GM21529 (cell line): ENCODE data around the gene PIK3IP1.

Experiments
- ATAC-seq: cut with Tn5 transposase; IDR thresholded peaks from one replicate; pipeline ENCODE4 v1.9.1; 2021; ENCODE audit not compliant: unreplicated experiment

The PIK3IP1 gene

DNA sequence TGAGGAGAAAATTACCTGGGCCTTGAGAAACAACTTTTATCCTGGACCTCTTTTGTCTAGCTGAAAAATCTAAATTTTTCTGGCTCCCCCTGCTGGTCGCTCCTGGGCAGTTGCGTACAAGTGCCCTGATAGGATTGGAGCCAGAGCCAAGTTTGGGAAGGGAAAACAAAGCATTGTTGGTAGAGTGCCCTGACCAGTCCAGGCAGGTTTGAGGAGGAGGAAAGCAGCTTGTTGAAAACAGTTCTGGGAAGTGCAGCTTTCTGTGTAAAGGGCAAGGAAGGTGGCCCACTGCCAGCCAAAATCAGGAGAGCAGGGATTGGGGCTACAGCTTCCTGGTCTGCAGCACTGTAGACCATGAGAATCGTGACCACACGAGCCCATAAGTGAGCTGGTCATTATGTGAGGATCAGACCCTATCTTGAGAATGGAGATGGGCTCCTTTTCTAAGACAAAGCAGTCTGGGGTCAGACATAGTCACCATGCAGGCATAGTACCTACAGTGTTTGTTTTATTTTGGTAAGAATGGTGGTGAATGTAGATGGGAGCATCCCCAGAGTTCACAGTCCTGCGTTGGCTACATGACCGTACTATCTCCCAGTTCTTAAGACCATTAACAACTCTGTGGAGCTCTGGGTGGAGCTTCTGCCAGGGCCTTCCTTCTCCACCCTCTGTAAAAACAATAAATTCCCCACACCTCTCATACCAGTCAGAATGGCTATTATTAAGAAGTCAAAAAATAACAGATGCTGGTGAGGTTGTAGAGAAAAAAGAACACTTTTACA is 21.3 kb upstream of the PIK3IP1 start:
- no peak for ATAC-seq

DNA sequence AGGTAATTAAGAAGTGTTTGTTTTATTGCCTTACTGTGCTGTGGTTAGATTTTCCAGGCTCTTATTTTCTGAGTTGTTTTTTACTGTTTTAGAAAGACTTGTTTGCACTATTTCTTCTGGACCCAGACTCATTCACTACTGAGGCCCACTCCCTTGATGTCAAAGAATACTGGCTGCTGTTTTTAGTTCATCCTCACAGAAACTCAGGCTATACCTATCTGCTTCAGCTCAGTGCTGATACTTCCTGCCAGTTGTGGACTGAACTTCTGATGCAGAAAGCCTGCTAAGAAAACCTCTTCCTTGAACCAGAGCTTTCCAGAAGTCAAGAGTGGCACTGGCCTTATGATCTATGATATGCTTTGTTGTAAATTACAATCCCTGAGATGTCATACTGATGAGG is 15.9 kb upstream of the PIK3IP1 start:
- no peak for ATAC-seq

DNA sequence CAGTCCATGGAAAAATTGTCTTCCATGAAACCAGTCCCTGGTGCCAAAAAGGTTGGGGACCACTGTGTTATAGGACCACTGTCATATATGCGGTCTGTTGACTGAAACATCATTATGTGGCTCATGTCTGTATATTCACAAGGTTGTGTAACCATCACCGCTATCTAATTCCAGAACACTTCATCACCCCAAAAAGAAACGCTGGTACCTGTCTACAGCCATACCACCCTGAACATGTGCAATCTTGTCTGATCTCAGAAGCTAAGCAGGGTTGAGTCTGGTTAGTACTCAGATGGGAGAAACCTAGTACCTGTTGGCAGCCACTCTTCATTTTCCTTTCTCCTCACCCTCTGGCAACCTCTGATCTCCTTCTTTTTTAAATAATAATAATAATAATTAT is 12.9 kb upstream of the PIK3IP1 start:
- no peak for ATAC-seq

DNA sequence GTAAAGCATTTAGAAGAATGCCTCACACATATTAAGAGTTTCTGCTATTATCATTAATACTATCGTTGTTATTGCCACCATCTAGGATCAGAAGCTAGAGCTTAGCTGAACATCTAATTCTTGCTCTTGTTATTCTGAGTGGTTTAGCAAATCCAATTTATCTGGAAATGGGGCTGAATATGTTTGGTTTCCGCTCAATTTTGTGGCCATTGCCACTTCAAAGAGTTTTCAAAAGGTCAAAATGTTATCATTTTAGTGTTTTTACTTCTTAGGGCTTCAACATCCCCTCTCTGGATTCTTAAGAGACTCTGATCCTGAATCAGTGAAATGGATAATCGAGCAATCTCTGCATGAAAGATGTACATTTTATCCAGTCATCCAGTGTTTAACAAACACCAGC is 10.2 kb upstream of the PIK3IP1 start:
- ATAC-seq = no peak

DNA sequence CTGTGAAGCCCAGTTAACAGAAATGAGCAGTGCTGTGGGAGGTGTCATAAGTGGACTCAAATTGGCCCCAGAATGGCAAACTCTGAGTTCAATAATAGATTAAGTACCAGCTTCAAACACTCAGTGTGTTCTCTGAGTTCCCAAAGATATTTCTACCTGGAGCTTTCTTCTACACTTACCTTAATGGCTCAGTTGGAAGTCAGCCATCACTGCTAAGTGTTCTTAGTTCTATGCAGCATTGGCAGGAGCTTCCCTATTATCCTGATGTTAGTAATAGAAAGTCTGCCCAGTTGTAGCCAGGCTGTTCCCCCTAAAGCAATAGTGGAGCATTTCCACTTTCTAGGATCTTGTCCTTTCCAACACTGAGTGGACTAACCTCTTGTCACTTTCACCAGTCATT is 9.7 kb upstream of the PIK3IP1 start:
- ATAC-seq = no peak

DNA sequence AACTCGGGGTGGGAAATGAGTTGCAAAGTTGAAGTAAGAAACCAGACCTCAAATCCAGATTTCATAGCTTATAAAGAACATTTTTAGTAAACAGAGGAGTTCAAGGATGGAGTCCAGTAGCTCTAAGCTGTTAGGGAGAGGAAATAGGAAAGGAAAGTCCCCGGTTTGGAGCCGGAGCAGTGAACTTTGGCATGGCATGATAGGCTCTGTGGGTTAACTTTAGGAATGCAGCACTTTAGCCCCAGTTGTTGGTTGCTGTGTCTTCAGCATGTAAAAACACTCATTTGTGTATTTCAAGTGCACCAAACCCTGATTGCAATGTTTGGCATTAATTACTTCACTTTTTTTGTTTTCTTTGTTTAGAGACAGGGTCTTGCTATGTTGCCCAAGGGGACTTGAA is 8.6 kb upstream of the PIK3IP1 start:
- ATAC-seq = no peak

DNA sequence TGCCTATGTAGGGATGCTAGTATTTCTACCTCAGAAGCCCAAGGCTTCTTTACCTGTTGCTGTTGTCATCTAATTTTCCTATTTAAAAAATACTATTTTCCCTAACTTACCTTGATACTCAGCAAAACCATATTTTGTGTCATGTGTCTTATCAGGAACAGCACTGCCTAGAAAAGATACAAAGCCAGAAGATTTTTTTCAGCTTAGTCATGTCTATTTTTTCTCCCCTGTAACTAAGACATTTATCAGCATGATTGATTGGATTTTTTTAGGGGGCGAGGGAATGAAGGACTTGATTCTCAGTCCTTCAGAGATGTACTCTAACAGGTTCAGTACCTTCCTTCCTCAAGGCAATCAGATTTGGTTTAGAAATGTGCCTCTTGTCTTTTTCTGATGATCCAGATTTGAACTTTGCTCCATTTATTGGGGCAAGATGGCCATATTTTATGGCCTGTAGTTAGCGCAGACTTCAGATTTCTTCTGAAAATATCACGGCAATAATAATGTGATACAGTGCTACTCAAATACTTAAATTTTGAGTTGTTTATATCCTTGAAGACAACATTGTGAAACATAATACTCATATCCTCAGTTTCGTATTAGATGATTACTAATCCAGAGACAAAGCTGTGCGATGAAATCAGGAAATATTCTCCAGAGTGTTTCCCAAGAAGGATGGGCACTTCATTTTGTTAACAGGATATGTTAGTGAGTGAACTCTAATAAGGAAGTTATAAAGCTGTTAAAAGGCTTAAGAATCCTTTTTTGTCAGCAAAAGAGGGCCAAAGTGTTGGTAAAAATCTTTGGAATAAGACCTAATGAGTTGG is 3.8 kb upstream of the PIK3IP1 start:
- ATAC-seq = no peak

DNA sequence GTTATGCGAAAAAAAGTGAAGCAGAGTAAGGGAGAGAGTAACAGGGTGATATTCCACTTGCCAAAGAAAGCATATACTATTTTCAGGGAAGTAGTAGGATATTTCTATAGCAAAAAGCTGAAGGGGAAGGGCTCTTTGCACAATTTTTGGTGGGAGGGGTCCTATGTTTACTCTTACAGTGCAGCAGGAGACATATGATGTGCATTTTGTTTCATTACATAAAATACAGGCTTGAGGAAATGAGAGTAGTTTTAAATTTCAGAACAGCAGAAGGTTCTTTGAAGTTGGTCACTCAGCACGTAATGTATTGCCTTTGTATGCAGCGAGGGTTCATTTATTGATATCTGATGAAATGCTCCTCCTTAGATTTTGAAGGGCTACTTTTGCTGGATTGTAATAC is 3.1 kb upstream of the PIK3IP1 start:
- ATAC-seq = no peak

DNA sequence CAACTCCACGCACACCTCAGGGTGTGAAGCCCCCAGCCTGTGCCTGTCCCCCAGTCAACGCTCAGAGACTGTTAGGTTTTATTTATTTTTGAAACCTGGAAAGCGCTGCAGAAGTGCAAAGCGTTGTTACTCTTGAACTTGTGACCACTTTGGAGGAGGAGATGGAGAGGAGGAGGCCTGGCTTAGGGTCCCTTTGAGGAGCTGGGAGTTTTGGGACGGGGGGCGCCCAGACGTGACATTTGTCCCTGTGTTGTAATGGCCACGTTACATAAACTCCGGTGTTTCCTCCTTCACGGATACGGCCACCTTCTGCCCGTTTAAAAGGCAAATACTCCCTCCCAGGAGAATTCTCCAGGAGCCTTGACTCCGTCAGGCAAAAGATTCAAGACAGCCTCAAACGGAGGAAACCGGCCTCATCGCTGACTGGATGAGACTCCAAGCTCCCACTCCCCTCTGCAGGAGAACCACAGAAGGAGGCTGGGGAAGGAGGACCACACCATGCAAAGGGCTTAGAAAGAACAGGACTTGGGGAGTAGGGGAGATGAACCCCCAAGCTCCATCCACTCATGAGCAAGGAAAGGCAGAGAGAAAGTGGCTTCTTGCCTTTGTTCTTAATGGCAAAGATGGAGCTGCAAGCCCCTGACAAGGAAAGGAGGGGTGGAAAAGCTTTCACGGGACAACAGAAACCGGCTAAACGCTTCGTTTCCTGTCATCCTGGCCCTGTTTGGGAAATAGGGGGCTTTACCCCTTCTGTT is 630 bp downstream of the PIK3IP1 start:
- no peak for ATAC-seq

DNA sequence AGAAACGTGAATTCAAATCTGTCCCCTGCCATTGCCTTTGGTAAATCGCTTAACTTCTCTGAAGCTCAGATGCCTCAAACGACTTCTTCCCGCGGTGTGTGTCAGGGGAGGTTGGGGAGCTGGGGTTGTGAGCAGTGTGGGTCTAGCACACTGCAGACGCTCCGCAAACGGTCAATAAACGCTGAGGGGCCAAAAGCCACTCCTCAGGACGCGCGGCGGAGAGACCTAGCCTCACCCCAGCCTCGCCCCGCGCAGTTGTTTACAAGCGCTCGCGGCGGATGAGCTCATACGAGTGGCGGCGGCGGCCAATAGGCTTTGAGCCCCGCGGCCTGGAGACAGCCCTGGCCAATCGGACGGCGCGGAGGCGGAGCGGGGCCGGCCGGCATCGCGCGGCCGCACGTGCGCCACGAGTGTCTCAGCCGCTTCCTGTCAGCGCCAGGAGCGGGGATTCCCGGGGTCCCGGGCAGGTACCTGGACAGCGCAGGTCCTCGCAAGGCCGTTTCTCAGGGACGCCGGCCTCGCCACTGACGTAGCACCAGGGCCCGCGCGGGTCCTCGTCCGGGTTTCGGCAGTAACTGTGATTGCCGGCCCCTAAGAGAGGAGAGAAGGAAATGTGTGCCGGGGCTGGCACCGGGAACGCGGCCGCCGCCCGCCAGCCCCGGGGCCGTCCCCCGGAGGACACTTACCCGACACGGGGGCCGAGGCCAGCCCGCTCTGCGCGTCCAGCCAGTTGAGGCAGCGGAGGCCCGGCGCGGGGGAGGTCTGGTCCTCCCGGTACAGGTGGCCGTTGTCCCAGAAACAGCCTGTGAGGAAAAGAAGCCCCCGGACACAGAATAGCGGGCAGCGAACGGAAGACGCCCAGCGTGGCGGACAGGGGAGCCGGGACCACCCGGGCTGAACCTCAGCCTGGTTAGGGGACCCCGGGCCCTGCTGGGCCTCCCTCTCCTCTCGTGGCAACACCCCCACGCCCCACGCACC is 1.5 kb downstream of the PIK3IP1 start:
- ATAC-seq = peak; percentile 84

DNA sequence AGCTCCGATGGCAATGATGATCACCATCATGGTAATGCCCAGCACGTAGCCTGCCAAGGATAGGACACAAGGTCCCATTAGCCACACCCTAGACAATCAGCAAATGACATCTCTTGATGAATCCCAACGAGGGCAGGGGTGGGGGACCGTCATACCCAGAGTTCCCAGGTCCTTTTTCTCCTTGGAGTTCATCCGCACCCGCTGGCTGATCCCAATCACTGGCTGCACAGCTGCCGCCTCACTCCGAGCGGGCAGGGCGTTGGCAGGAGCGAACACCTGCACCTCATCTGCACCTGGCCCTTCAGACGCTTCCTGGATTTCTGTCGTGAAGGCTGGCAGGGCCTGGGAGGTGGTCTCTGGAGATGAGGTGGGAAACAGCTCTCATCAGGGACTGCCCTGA is 2.9 kb downstream of the PIK3IP1 start:
- no peak for ATAC-seq

DNA sequence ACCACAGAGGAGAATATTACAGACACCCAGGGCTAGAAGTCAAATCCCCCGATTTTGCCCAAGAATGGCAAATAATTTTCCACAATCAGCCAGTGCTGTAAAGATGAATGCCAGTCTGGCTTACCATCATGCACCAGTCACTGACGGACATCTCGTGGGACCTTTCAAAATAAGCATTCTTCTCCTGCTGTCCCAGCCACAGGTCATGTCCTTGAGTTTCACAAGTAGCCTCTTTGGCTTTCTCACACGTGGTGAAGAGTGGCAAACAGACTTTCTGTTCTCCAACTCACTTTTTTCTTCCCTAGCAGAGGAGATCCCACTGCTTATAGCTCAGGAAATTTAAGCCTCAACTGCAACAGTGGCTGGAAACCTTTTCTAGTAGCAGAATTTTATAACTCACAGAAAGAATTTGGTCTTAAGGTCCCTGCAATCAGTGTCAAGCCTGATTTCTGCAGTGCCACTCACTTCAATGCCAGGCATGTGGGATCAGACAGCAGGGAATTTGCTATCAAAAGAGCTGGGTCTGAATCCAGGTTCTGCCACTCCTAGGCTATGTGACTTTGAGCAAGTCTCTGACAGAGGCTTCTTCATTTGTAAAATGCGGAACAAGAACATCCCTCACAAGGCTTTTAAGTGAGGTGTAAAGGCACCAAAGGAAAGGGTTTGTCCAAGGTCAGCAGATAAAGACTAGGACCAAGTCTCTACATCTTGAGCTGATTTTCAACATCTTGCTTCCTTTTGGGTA is 3.6 kb downstream of the PIK3IP1 start:
- ATAC-seq = no peak

DNA sequence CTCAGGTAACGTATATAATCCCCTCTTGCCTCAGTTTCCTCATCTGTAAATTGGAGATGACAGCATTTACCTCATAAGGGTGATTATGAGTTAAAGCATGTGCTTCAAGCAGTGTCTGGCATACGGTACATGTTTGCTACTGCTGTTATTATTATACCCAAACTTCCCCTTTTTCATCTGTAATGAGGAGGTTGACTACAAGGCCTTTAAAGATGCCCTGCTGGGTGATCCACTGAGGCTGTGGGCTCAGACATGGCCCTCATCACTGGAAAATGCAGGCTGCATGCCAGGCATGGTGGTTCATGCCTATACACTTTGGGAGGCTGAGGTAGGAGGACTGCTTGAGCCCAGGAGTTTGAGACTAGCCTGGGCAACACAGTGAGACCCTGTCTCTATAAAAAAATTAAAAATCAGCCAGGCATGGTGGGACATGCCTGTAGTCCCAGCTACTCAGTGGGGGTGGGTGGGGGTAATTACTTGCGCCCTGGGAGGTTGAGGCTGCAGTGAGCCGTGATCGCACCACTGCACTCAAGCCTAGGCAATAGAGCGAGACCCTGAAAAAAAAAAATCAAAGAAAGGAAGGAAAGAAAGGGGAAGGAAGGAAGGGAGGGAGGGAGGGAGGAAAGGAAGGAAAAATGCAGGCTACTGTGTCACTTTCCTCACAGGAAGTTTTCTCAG is 4.3 kb downstream of the PIK3IP1 start:
- ATAC-seq = no peak

DNA sequence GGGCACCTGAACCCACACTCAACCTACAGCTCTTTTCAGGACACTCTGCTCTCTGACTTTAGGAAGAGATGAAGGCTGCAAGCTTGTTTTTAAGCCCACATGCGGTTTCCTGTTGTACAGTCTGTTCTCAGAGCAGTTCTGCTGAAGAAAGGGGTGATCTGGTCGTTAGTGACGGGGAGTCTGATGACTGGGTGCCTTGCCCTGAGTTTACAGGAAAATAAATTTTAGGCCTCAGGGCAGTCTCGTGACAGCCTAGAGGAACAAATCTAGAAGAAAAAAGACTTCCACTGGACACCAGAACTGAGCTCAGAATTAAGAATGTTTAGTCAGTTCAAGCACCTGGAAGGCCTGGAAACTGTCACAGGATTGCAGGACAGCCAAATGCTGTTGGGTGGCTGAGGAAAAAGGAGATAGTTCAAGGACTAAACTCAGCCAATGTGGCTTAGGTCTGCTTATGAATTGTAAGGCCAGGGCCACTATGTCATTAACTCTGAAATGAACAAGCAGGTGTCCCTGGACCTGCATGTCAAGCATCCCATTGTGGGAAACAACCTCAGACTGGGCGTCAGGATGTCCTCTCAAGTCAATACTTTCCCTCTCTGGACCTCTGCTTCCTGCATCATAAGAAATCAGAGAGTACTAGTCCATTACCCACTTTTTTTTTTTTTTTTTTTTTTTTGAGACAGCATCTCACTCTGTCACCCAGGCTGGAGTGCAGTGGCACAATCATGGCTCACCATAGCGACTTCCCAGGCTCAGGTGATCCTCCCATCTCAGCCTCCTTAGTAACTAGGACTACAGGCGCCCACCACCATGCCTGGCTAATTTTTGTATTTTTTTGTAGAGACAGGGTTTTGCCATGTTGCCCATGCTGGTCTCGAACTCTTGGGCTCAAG is 5.7 kb downstream of the PIK3IP1 start:
- ATAC-seq = no peak

DNA sequence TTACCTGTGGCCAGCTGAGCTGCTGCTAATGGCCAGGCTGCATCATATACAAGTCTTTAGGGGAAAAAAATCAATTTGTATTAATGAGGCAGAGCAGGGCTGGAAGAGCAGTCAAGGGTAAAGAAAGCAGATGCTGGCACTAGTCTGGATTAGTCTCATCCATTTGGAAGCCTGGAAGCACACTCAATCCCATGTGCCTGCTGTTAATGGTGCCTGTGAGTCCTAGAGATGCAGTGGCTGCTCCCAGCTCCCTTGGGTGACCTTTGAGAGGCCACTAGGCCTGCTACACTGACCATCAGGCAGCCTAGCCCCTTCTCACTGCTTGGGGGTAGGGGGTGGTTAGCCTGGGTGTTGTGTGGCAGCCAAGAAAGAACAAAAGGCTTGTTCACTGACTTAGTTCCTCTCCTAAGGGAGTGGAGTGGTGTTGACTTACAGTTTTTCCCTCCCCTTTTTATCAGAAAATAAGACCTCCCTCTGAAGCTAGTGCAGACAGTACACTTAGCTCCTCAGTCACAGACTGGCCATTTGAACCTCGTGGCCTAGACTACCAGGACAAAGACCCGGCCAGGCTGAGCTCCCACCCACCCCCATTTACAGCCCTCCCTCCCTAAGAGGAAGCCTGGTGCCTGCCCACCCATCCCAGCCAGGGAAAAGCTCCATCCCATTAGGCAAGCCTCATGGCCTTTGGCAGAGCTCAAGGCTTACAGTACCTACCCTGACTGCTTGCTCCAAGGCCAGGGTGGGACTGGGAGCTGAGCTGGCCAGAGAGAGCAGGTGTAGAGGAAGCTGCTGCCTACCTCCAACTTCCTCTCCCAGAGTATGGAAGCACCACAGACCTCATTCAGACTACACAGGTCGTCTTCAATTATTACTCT is 7.8 kb downstream of the PIK3IP1 start:
- no peak for ATAC-seq

DNA sequence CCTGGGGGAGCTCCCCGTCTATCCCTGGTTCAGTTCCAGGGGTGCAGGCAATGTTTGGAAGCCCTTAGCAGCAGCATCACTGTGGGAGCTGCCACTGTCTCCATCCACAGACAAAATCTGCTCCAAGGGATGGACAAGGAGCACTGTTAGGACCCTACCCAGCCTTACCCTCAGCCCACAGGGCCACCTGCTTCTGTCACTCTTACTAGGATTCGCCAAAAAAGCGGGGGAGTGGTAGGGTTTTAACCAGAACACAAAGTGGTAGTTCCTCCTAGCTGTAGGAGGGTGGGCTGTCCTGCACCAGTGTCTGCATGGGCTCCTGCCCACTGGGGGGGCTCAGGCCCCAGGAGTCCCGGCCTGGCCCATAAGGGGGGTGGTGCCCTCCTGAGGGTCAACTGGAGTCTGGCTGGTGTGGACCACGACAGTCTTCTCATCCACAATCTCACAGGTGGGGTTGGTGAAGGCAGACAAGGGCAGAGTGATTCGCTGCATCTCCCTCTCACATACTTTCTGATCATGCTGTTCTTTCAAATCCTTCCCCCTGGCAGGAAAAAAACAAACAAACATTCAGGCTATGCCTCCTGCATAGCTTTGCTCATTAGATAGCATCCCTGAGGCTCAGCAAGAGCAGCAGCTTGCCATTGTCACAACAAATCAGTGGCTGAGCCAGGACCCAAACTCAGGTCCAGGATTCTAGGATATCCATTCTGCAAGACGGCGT is 9.4 kb downstream of the PIK3IP1 start:
- no peak for ATAC-seq

DNA sequence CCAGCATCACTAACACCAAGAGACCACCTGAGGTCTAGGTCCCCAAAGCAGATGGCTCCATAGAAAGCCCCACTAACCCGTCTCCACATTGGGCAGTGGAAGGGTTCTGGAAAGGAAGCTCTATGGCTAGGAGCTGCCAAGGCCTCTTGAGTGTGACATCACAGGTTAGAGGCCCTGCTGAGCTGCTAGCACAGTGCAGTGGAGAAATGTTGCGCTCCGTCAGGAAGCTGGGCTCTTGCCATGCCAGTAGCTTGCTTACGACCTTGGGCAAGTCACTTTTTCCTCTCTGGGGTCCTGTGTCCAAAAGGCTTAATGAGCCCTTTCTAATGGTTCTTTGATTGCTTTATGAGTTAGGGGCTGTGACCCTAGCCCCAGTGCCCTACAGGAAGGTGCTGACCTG is 10.6 kb downstream of the PIK3IP1 start:
- no peak for ATAC-seq
